Urothelium cell line (cell line): Measurements from ENCODE around the gene RIBC1.
"Not testable (repeated sequence)": the region's sequence is repeated elsewhere in the genome, so short reads cannot be mapped to it uniquely, and the experiment has no call there.

Experiments used
- DNase-seq: peaks from one replicate; pipeline ENCODE4 v3.0.0; 2011; ENCODE audit warnings: low spot score, mixed read lengths
- FAIRE-seq: peaks from 2 replicates; lab custom pipeline; 2011; peaks lifted over from hg19 to GRCh38; lab: Jason Lieb, UNC

The RIBC1 gene

DNA sequence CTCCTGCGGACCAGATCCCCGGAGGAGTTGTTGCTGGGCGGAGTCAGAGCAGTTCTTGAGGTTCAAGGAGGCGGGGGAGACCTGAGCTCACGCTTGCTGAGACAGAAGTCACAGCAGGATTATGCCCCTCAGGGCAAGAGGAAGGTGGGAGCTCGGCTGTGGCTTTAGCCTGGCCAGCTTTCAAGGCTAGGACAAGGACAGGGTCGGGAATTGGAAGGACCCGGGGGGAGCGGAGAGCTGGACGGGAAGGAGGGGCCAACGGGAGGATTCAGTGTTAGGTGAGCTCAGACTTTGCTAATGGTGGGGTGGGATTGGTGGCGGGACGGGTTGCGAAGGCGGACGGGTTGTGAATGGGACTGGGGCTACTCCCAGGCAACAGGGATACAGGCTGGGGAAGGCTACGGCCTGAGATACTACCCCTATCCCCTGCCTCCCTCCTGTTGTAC, at the start of gene RIBC1:
RIBC1 (plus strand) TSS at position 13 of the 446 bp plus-strand sequence. CDS start 3,404 bp downstream, outside the sequence.
- FAIRE-seq (no peak), DNase-seq (no peak)

DNA sequence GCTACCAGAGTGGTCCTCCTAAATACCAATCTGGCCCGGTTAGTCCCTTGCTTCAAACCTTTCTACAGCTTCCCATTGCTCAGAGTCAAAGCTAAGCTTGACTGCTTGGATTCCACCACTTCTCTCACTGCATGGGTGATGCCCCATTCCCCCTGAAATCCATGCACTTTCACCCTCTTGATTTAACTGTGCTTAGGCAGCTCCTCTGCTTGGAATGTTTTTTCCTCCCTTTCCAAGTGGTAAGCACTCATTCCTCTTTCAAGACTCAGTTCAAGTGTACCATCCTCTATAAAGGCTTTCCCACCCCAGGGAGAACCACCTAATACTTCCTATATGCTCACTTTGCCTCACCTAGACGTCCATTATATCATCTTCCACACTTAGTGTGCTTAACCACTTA, 49.4 kb upstream of the RIBC1 start:
- FAIRE-seq (no peak), DNase-seq (no peak)

DNA sequence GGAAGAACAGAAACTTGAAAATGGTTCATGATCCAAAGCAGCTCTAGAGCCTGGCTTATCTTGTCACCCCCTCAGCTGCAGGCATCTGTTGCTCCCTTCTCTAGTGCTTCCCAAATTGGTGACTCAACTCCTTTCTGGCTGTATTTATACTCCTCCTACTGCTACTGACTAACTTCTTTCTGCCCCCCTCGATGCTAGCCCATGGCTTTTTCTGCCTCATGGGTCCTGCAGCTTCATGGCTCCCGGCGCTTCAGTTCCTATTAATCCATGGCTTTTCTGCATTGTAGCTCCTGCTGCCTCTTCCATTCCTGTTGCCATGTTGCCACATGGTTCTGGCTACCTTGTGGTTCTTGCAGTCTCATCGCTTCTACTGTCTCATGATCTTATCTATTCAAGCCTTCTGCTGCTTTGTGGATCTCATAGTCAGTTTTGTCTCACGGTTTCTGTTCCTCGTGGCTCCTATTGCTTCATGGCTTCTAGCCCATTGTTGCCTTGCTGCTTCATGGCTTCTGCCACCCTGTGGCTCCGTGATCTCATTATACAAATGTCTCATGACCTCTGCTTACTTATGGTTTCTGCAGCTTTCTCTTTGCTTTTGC, 48.4 kb upstream of the RIBC1 start:
- DNase-seq (no peak), FAIRE-seq (no peak)

DNA sequence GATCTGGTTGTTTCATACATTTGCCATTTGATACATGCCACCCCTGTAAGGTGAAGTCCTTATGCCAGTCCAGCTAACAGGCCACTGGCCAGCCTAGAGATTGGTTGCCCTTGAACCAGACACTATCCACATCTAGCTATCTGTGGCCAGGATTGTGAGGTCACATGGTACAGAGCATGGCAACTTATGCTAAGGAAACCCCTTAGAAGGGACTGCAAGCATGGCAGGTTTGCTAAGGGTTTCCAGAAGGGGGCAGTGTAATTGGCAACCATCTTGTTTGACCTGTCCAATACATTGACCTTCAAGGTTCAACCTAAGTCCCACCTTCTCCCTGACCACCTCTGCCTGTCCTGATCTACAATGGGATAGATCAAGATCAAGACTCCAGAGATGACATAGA, 47.8 kb upstream of the RIBC1 start:
- DNase-seq, result no peak
- FAIRE-seq, result no peak

DNA sequence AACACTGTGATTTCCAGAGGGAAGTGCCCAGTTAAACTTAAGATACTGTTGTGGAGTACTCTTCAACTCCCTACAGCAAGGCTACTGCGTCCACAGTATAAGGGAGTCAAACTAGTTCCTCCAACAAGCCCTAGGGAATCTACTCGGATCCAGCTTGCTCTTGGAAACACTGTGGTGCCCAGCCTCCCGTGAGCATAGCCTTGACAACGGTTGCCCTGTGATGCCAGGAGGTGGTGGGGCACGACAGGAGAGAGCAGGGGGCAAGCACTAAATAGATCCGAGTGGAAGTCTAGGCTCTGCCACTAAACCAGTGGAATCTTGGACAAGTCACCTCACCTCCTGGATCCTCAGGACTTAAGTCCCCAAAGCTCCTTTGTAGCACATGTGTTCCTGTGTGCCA, 45.8 kb upstream of the RIBC1 start:
- FAIRE-seq (no peak), DNase-seq (no peak)

DNA sequence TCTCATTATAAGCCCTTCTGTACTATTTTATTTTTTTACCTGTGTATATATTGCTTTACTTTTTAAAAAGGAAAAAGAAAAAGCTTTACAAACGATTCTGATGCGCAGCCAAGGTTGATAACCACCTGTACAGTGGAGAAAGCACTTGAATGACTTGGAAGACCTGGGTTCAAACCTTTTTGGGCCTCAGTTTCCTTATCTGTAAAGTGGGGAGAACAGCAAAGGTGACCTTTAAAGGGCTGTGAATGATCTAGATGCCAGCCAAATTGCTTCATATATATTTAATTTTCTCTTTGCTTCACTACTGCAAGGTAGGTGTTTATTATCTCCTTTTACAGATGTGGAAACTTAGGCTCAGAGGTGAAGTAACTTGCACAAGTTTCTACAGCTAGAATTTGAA, 45.2 kb upstream of the RIBC1 start:
- no peak for DNase-seq

DNA sequence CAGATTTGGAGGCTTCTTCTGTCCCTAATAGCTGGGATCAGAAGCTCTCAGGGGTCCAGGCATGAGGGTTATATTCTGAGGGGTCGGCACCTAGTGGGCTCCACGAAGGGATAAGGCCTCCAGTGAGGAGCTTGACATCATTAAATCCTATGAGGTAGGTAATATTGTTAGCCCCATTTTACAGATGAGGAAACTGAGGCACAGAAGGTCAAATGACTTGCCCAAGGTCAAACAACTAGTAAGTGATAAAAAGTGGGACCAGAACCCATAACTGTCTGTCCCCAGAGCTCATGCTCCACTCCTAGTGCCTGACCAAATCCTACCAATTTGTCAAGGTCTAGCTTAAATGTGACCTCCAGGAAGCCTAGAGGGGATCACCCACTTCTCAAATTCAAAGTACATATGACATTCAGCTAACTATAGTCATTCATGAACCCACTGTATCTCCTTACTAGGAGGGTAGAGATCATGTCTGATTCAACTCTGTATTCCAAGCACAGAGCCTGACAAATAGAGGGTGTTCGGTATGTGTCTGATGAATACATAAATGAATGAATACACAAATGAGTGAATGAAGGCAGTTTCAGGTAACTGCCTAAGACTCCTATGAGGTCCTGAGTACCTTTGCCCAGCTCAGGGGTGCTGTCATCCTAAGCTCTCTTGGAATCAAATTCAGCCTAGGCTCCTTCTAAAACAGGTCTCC, 43.5 kb upstream of the RIBC1 start:
- no peak for FAIRE-seq
- no peak for DNase-seq

More for the DNA sequence above, 45.2 kb upstream of the RIBC1 start:
- FAIRE-seq, result no peak

DNA sequence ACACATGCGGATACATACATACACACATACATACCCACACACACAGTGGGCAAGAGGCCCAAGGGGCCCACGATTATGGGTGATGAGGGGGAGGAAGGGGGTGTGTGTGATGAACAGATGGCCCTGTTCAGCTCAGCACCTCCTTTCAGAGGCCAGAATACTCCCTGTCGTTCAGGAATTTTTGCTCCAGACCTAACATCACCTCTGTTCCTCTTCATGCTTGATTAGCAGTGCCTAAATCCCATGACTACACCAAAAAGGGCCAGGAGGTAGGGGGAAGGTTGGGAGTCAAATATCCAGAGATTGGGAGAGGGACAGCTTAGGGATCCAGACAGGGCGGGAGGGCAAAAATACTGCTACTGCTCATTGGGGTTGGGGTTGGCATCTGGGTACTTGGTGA, 42.9 kb upstream of the RIBC1 start:
- DNase-seq (no peak), FAIRE-seq (no peak)

DNA sequence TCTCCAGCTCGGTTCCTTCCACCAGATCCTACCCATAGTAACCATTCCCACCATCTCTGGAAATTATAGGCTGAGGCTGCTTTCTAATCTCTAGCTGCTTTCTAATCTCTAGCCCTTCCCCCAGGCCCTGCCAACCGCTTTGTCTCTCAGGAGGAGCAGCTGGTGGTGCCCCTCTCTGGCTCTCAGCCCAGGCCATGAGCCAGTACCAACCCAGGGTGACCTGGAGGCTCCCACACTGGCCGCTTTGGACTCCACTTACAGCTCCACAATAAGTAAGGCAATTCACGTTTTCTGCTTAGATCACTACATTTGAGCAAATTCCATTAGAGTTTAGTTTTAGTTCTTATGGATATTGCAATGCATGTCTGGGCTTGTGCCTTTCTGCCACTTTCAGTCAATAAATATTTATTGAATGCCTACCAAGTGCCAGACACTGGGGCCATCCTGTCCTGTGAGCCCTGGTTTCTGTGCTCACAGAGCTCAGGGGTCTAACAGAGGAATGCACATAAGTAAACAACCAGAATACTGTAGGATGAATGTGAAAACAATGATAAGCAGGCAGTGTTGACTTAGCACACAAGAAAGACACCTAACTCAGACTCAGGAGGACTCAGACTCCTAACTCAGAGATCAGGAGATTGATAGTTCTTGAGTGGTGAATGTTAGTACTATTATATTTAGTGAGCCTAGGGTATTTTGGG, 39.1 kb upstream of the RIBC1 start:
- DNase-seq, result no peak
- no peak for FAIRE-seq

DNA sequence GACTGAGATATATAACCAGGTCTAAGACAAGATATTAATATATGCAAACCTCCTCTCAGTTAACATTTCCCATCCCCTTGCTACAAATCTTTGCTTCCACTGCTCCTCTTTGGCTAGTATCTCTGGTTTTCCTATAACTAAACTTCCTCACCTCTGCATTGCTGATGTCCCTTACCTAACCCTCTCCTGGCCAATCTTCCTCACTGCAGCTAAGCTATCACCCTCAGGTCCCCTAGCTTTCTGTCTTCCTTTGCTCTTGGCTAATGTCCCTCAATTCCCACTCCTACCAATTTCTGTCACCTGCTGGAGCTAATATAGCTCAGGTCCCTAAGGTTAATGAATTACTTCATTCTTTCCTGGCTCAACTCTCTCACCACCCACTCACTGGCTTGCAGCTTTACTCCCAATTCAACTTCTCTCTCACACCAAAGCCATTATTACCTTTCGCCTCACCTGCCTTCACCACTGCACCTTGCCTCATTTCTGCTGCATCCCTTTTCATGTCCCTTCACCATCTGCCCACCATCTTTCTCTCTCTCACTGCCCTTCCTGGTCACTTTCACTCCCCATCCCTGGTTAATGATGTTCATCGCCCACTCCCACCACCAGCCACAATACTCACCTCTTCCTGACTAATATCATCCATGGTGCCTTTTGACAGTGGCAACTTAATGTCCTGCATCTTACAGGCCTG, 26.9 kb upstream of the RIBC1 start:
- FAIRE-seq (no peak), DNase-seq (no peak)

DNA sequence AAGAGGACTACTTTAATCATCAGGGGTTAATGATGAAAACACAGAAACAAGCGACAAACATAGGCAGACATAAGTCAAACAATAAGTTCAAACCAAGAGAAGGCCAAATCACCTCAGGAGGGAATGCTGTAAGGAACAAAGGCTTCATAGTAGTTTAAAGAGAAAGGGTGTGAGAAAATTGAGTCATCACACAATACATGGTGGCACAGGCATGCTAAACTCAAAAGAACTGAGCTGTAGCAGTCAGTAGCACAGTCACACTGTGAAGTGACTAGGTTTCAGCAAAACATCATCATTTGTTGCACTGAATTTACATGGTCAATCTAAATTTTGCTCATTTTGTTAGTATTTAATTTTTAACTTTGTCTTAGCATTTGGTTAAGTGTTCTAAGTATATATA, 24.5 kb upstream of the RIBC1 start:
- DNase-seq, result no peak
- FAIRE-seq, result no peak

DNA sequence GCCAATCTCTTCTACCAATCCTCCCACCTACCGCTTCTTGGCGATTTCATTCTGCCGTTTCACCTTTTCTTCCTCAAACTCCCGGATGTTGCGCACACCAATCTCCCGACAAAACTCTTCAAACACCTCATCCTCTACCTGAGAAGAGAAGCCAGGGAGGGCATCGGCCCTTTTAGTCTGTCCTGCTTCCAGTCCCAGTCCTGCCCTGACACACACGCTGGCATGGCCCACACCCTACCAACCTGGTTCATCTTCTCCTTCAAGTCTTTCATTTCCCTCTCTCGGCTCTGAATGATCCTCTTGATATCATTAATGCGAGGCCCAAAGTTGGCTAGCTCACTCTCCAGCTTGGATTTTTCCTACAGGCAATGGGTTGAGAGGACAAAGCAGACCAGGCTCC, 19.1 kb upstream of the RIBC1 start:
- no peak for DNase-seq
- FAIRE-seq, result no peak

DNA sequence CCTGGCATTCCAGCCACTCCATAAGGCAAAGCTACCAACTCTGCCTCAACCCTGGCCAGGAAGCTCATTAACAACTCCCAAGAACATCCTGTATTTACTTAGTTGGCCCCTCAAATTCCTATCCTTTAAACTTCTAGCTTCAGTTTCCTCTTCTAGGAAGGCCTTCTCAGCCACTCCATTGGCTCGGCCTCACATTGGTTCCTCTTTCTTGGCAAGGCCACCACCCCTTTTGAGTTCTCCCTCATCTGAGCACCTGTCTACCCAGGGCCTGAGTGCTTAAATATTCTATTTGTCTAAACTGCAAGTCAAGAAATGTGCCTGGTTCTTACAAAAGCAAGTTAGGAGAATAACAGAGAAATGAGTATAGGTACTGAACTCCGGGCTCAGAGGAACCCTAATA, 10.2 kb upstream of the RIBC1 start:
- FAIRE-seq (no peak), DNase-seq (no peak)

DNA sequence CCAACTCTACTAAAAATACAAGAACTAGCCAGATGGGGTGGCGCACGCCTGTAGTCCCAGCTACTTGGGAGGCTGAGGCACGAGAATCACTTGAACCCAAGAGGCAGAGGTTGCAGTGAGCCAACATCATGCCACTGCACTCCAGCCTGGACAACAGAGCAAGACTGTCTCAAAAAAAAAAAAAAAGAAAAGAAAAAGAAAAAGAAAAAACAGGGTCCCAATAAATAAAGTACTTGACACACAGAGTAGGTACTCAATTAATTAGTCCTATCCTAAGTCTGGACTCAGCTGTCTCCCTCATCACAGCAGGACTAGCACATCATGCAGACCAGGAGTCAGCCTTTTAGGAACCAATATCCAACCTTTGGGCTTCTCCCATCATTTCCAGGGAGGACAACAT, 2.3 kb upstream of the RIBC1 start:
- FAIRE-seq, result not testable (repeated sequence)

DNA sequence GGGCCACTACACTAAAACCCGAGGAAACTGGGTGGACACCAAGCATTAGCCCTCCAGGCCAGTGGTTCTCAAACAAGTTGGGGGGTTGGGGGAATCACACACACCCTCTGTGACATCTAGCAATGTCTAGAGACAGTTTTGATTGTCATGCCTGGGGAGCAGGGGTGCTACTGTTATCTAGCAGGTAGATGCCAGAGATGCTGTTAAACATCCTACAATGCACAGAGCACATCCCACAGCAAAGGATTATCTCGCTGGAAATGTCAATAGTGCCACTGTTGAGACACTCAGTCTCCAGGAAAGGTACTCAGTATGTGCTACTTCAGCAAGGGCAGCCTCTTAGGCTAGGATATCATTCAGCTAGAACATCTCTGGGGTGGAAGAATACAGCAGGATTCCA, 1.5 kb upstream of the RIBC1 start:
- FAIRE-seq, result no peak

More for the DNA sequence above, 2.3 kb upstream of the RIBC1 start:
- not testable (repeated sequence) for DNase-seq

DNA sequence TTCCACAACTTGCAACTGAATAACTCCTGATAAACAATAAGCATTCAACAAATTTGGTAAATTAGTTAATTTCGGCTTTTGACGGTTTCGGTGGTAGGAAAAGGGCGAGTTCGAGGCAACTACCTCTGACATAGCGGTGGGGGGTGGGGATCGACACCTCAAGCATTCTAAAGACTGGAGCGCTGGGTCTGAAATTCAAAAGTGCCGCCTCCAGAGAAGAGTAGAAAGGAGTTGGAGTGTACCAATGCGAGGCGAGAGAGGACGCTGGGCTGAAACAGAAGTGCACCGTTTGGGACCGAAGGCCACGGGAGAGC, 944 bp upstream of the RIBC1 start:
- DNase-seq (no peak), FAIRE-seq (no peak)

More for the DNA sequence above, 1.5 kb upstream of the RIBC1 start:
- no peak for DNase-seq

DNA sequence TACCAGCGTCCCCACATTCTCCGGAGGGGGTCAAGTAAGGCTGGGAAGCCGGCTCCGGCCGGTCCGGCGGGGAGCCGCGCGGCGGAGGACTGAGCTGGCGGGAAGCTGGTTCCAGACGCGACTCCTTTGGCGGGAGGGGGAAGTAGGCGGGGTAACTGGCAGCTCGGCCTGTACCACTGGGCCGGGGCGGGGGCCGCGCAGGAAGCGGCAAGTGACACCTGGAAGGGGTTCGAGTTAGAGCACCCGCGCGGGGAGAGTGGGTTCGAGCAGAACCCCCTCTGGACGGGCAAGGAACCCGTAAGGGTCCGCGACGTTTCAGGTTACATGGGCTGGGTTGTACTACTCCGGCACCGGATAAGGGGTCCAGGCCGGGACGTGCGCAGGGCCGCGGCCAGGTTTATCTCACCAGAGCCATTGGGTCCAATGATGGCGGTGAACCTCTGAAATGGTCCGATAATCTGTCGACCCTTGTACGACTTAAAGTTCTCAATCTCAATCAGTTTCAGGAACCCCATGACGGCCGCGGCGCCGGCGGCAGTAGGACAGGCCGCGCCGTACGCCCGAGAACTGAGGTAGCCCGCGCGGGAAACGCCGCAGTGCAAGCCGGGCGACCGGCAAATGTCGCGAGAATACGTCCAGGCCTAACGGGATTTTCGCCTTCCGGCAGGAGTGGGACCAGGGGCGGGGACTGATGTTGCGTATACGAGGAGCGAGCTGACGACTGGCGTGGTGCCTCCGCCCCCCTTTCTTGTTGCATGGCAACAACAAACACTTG, 400 bp upstream of the RIBC1 start, which contains the start of gene SMC1A:
SMC1A (minus strand) TSS at position 569 of the 775 bp plus-strand sequence; CDS start at position 515, 54 bp downstream.
- FAIRE-seq, result peak; percentile 90

DNA sequence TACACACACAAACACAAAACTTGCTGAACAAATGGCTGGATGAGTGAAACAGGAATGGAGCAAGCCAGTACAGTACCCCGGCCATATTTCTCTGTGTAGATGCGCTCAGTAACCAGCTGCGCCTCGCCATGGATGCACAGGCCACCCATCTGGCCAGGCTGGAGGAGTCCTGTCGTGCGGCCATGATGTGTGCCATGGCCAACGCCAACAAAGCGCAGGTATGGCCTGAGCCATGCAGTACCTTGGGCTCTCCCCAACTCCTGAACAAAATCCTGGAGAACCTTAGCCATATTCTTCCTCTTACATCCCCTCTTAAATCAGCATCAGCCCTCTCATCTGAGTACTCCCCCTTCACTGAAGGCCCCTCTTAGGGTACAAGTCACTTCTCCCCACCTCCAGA, 7.1 kb downstream of the RIBC1 start:
- FAIRE-seq (no peak), DNase-seq (no peak)

More for the DNA sequence above, 400 bp upstream of the RIBC1 start, which contains the start of gene SMC1A:
- peak; percentile 97 for DNase-seq

DNA sequence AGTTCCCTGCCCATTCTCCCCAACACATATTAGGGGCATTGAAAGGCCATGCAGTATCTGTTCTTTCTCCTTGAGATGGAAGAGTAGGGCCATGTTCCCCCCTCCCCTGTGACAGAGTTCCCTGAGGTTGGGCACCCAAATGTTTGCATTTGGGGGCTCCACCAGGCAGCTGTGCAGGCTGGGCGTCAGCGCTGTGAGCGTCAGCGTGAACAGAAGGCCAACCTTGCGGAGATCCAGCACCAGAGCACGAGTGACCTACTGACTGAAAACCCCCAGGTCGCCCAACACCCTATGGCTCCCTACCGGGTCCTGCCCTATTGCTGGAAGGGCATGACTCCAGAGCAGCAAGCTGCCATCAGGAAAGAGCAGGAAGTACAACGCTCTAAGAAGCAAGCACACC, 7.6 kb downstream of the RIBC1 start:
- no peak for FAIRE-seq

More for the DNA sequence above, 7.6 kb downstream of the RIBC1 start:
- DNase-seq, result no peak
